Endothelial cell (in vitro differentiated cells): ENCODE results near the gene HMCN2. TPM values are rescaled to one million over a fixed set of nuclear protein-coding genes. Genes with fewer than 3 reads are reported as not detected.
"Not testable (repeated sequence)": the region's sequence is repeated elsewhere in the genome, so short reads cannot be mapped to it uniquely, and the experiment has no call there.

Experiments used
- DNase-seq: peaks from one replicate; pipeline ENCODE4 v3.0.0; 2021; ENCODE audit warnings: low spot score
- H3K27ac Mint-ChIP-seq: one replicate; pipeline ENCODE4 v1.8.0; 2021; ENCODE audit warnings: mixed read lengths, inconsistent platforms; ENCODE audit not compliant: unreplicated experiment
- H3K27me3 Mint-ChIP-seq: one replicate; pipeline ENCODE4 v1.8.0; 2021; ENCODE audit warnings: mild to moderate bottlenecking, moderate library complexity, mixed read lengths, inconsistent platforms; ENCODE audit not compliant: unreplicated experiment
- H3K36me3 Mint-ChIP-seq: one replicate; pipeline ENCODE4 v1.8.0; 2021; ENCODE audit warnings: mild to moderate bottlenecking, low read depth, mixed read lengths, inconsistent platforms; ENCODE audit not compliant: unreplicated experiment
- H3K4me1 Mint-ChIP-seq: one replicate; pipeline ENCODE4 v1.8.0; 2021; ENCODE audit warnings: mild to moderate bottlenecking, mixed read lengths, inconsistent platforms; ENCODE audit not compliant: unreplicated experiment
- H3K4me3 Mint-ChIP-seq: one replicate; pipeline ENCODE4 v1.8.0; 2021; ENCODE audit warnings: mild to moderate bottlenecking, mixed read lengths, inconsistent platforms; ENCODE audit not compliant: unreplicated experiment
- H3K9me3 Mint-ChIP-seq: one replicate; pipeline ENCODE4 v1.8.0; 2021; ENCODE audit warnings: mixed read lengths, inconsistent platforms; ENCODE audit not compliant: unreplicated experiment
- total RNA-seq: library from RNA; stranded (reverse); fragmentation: NEBNext Ultra II Directional; extraction: Animal tissue kit (Norgen Biotek cat#: 25700); gene quantifications from one replicate; pipeline ENCODE4 v1.2.1, GENCODE V29; 2021; ENCODE audit not compliant: unreplicated experiment
- TF ChIP-seq, protein P1 (sequence below): fragments of 200-600 bp; sonication (generic); IDR thresholded peaks from one replicate; pipeline ENCODE4 v1.5.0; 2021; ENCODE audit warnings: antibody characterized with exemption; ENCODE audit not compliant: unreplicated experiment

The HMCN2 gene
- total RNA-seq, 1 donor from 2014 or later = 29.6 TPM

GRCh38 chr9:130399768-130400167 is 134.2 kb downstream of the HMCN2 start:
- H3K9me3 Mint-ChIP-seq = no peaks in the 10 kb centered on the region
- peaks cover 3% of the 10 kb centered on the region for H3K4me1 Mint-ChIP-seq
- TF ChIP-seq, protein P1, sequence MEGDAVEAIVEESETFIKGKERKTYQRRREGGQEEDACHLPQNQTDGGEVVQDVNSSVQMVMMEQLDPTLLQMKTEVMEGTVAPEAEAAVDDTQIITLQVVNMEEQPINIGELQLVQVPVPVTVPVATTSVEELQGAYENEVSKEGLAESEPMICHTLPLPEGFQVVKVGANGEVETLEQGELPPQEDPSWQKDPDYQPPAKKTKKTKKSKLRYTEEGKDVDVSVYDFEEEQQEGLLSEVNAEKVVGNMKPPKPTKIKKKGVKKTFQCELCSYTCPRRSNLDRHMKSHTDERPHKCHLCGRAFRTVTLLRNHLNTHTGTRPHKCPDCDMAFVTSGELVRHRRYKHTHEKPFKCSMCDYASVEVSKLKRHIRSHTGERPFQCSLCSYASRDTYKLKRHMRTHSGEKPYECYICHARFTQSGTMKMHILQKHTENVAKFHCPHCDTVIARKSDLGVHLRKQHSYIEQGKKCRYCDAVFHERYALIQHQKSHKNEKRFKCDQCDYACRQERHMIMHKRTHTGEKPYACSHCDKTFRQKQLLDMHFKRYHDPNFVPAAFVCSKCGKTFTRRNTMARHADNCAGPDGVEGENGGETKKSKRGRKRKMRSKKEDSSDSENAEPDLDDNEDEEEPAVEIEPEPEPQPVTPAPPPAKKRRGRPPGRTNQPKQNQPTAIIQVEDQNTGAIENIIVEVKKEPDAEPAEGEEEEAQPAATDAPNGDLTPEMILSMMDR = no peak
- peaks cover 10% of the 10 kb centered on the region for H3K27me3 Mint-ChIP-seq
- H3K27ac Mint-ChIP-seq = no peak overlapping the region
- H3K36me3 Mint-ChIP-seq = peaks cover 21% of the 10 kb centered on the region
- DNase-seq = no peak
- H3K4me3 Mint-ChIP-seq = no peak overlapping the region

GRCh38 chr9:130400870-130401269 is 135.3 kb downstream of the HMCN2 start:
- peaks cover 10% of the 10 kb centered on the region for H3K27me3 Mint-ChIP-seq
- H3K4me3 Mint-ChIP-seq = no peak overlapping the region
- H3K36me3 Mint-ChIP-seq = peaks cover 18% of the 10 kb centered on the region

DNA sequence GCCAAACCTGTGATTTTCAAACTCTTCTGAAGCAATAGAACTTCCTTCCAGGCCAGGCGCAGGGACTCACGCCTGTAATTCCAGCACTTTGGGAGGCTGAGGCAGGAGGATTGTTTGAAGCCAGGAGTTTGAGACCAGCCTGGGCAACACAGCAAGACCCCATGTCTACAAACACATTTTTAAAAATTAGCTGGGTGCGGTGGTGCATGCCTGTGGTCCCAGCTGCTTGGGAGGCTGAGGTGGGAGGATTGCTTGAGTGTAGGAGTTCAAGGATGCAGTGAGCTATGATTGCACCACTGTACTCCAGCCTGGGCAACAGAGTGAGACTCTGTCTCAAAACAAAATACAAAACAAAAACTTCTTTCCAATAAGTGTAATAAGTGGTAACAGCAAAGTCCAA is 136.2 kb downstream of the HMCN2 start:
- H3K9me3 Mint-ChIP-seq, H3K27ac Mint-ChIP-seq, H3K4me1 Mint-ChIP-seq, H3K4me3 Mint-ChIP-seq, DNase-seq, H3K27me3 Mint-ChIP-seq: not testable (repeated sequence)
- peaks cover 15% of the 10 kb centered on the region for H3K36me3 Mint-ChIP-seq

More at GRCh38 chr9:130400870-130401269, 135.3 kb downstream of the HMCN2 start:
- Mint-ChIP-seq H3K4me1 (no peaks in the 10 kb centered on the region), H3K27ac (no peak overlapping the region), H3K9me3 (no peaks in the 10 kb centered on the region)
- DNase-seq = no peak
- TF ChIP-seq, protein P1 = no peak

GRCh38 chr9:130402243-130402642 is 136.7 kb downstream of the HMCN2 start:
- H3K4me3 Mint-ChIP-seq = no peak overlapping the region
- no peaks in the 10 kb centered on the region for H3K9me3 Mint-ChIP-seq
- H3K27me3 Mint-ChIP-seq = peaks cover 10% of the 10 kb centered on the region
- H3K4me1 Mint-ChIP-seq = no peaks in the 10 kb centered on the region
- H3K36me3 Mint-ChIP-seq = peaks cover 11% of the 10 kb centered on the region
- H3K27ac Mint-ChIP-seq = no peak overlapping the region
- DNase-seq = no peak
- TF ChIP-seq, protein P1 = no peak

DNA sequence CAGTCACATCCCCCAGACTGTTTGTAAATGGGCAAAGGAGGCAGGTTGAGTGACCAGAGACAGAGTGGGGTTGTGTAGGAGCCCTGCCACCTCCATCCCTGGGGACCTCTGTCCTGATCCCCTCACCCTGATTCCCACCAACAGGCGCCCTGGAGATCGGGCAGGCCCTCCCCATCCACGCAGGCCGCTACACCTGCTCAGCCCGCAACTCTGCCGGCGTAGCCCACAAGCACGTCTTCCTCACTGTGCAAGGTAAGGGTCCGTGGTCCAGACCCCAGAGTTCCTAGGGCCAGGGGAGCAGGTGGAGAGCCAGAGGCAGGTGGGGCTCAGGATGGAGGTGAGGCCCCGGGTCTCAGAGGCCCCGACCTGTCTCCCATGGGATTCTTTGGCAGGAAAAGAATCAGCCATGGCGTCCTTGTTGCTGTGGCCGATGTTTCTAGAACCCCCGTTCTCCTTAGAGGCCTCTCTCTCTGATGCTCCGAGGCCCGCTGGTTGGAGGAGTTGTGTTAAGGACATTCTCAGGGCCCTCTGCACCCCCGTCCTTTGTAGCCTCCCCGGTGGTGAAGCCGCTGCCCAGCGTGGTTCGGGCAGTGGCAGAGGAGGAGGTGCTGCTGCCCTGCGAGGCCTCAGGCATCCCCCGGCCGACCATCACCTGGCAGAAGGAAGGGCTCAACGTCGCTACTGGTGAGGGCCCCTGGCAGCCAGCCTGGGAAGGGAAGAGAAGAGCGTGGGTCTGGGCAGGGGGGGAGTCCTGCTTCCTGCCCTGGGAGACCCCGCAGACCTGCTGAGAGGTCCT is 137.3 kb downstream of the HMCN2 start:
- DNase-seq = no peak
- H3K36me3 Mint-ChIP-seq = peaks cover 11% of the 10 kb centered on the region
- no peak overlapping the region for H3K4me3 Mint-ChIP-seq
- TF ChIP-seq, protein P1 = no peak
- H3K4me1 Mint-ChIP-seq = no peaks in the 10 kb centered on the region
- no peaks in the 10 kb centered on the region for H3K9me3 Mint-ChIP-seq
- H3K27ac Mint-ChIP-seq = no peak overlapping the region
- peaks cover 10% of the 10 kb centered on the region for H3K27me3 Mint-ChIP-seq
